NOMO-1 treated with dmso at 0.1 percent for 144 hours (cell line): Measurements from ENCODE around the gene BMP10.

Experiments used
- DNase-seq: peaks from one replicate; lab custom pipeline; 2025; ENCODE audit not compliant: unreplicated experiment; lab: John Stamatoyannopoulos, UW

BMP10 gene

DNA sequence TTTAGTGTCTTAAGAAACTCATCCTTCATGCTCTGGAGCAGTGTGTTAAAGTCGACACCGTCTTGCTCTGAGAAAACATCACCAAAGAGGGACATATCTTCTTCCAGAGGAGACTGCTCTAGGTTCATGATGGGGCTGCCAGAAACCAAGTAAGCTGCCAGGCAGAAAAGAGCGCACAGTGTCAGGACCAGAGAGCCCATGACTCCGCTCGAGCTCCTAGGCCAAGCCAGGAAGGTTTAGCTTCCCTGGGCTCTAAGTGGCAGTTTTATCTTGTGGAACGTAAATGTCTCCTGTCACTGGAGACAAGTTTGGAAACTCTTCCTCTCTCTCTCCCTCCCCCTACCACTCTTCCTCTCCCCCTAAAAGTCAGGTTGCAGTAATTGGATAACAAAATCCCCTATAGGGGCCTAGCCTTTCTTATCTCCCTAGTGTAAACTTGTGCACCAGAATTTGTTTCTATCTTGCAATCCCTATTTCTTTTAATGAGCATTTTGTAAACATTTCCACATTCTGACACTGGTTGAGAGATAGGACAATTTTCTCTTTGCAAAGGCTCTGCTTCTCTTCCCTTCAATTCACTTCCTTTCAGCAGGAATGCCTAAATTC, at the start of gene BMP10:
Gene BMP10 (minus strand): TSS at position 239 of the 606 bp plus-strand sequence. CDS start 39 bp downstream, at position 200.
- DNase-seq: no peak

GRCh38 chr2:68920481-68921170, 49.4 kb upstream of the BMP10 start:
- no peak for DNase-seq

DNA sequence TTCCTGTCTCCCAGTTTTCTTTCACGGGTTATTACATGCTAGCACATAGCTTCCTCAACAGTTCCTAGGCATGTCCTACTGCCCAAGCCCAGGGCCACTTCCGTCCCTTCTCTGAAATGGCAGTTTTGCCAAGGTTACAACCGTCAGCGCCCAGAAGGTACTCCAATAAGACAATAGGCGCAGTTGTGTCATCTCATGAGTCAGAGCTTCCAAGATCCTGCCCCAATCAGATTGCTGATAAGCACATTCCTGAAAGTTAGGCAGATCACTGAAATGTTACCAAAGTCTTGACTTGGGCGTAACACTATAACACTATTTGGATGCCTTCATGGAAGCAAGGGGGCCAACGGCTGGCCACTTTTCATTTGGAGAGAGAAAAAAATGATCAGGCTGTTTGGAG, 47.3 kb upstream of the BMP10 start:
- DNase-seq: no peak

GRCh38 chr2:68917034-68917718, 46.0 kb upstream of the BMP10 start:
- no peak for DNase-seq

GRCh38 chr2:68916226-68916625, 45.0 kb upstream of the BMP10 start:
- DNase-seq: no peak

GRCh38 chr2:68915393-68915792, 44.2 kb upstream of the BMP10 start:
- no peak for DNase-seq

DNA sequence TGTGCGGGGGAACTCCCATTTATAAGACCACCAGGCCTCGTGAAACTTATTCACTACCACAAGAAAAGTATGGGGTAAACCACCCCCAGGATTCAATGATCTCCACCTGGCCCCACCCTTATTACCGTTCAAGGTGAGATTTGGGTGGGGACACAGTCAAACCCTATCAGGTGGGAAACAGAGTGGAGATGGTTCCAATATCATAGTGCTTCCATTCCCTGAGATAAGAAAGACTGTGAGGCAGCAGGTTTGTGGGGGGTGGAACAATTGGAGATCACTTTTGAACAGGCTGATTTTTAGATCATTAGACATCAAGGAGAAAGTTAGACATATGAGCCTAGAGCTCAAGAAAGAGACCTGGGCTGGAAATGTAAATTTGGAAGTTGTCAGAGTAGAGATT, 42.2 kb upstream of the BMP10 start:
- DNase-seq: no peak

- DNase-seq: no peak
These were observed 41.5 kb upstream of the BMP10 start for GRCh38 chr2:68912732-68913131.

- DNase-seq: no peak
These were observed 40.9 kb upstream of the BMP10 start for GRCh38 chr2:68912111-68912510.

GRCh38 chr2:68911709-68912108, 40.5 kb upstream of the BMP10 start:
- no peak for DNase-seq

DNA sequence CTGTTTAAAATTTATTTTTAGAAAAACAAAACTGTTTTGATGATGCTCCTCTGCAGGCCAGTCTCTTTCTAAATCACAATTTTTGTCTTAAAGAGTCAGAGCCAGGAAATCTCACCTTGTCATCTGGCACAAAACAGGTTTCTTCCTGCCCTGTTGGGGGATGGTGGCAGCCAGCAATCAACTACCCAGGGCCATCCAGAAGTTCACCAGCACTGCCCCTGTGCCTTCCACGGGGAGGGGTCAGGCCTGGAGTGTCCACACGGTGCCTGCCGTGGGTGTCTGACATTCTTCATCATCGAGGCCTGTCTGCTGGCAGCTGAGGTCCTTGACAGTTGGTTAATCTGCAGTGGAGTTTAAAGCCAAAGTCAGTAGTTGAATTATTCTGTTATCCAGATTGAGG, 40.0 kb upstream of the BMP10 start:
- no peak for DNase-seq

GRCh38 chr2:68909793-68910674, 38.8 kb upstream of the BMP10 start:
- DNase-seq: peak; percentile 60

DNA sequence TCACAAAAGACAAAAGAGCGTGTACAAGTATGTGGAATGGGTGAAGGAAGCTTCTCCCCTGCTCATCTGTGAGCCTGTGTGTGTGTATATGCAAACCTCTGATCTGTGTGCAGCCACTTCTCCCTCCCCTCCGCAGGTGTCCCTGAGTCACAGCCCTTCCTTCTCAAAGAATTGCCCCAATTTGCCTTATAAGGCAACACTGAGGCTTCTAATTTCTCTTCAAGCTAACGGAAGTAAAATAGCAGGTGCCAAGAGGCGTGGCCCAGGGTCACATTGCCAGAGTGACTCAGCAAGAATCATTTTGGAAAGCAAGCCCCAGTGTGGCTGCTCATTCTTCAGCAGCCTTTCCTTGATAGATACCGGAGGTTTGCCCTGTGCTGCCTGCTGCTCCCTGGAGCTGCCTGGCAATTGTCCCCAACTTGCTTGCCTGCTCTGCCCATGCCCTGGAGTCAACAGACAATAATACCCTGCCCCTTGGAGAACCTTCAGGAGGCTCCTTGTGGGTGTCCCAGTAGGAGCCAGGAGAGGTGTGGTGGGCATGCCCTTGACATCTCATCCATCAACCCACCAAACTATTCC, 37.3 kb upstream of the BMP10 start:
- peak; percentile 92 for DNase-seq

GRCh38 chr2:68907920-68908253, 36.7 kb upstream of the BMP10 start:
- DNase-seq: no peak

DNA sequence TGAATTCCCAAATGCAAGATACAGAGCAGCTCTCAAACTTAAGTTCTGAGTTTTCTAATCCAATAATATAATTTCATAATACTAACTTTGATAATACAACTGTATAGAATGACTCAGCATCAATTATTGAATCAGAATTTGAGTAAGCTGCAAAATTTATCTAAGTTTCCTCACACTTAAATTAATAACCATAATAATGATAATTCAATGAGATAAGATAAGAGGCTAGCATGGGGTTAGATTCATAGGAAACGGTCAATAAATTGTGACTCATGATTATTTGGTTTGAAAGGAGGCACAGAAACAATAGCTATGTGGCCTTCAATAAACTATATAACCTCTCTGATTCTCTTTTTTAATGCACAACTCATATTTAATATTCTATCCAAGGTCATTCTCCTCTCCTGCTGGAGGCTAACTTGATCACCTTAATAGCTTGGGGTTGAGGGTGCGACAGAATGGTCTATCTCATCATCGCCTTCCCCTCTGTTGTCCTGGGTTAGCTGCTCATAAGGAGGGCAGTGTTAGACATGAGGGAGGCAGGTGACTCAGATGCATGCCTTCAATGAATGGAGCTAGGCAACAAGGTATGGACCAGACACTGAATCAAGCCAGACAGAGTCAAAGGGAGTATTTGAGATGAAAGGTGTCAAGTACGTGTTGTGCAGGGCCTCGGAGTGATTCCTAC, 36.2 kb upstream of the BMP10 start:
- no peak for DNase-seq

GRCh38 chr2:68906716-68907115, 35.5 kb upstream of the BMP10 start:
- no peak for DNase-seq

GRCh38 chr2:68905116-68905515, 33.9 kb upstream of the BMP10 start:
- no peak for DNase-seq

DNA sequence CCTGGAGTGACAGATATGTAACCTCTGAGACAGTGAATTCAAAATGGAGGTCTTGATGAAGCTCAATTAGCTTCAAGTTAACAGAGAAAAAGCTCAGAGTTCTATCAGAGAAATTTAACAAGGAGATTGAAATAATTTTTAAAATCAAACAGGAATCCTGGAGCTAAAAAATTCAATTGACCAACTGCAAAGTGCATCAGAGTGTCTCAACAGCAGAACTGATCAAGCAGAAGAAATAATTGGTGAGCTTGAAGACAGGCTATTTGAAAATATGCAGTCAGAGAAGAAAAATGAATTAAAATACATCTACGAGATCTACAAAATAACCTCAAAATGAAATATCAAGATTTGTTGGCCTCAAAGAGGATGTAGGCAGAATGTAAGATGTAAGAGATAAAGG, 30.4 kb upstream of the BMP10 start:
- DNase-seq: no peak

DNA sequence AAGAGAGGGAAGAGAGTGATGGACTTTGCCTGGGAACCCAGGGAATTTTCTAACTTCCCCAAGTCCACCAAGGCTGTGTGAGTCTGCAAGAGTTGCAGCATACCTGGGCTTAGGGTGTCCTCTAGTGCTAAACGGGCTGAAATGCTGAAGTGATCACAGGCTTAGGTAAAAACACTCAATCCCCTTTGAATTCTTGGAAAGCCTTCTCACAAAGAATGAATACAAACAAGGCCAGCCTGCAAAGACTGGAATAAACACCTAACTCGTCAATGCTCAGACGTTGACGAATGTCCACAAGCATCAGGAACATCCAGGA, 30.0 kb upstream of the BMP10 start:
- DNase-seq: no peak

DNA sequence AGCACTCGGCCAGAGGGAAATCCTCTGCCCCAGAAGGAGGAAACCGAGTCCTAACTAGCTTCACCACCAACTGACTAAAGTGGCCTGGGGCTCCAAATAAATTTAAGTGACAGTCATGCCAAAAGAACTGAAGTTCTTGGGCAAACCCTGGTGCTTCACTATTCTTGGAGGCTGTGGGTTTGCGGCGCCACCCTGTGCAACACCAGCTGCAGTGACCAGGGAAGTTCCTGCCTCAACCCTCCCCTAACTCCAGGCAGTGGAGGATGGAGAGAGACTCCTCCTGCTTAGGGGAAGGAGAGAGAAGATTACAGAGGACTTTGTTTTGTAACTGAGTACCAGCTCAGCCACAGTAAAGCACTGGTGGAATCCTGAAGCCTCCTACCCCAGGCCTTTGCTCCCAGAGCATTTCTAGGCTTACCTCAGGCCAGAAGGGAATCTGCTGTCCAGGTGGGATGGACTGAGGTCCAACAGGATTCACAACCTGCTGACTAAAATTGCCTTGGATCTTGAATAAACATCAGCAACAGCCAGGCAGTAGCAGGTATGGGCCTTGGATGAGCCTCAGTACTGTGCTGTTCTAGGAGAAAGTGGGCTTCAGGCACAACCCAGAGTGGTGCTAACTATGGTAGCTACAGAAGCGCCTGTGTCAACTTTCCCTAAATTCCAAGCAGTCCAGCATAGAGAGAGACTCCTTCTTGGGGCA, 29.4 kb upstream of the BMP10 start:
- DNase-seq: no peak
